ENCODE results near the gene PID1.

- TF ChIP-seq CTCF (IDR thresholded peaks at IDR 0.05) (no peak), E2F1 (CRISPR knock-in tag; IDR thresholded peaks at IDR 0.05) (no peak), USF2 (CRISPR knock-in tag; IDR thresholded peaks at IDR 0.05) (no peak), ZNF423 (CRISPR knock-in tag; IDR thresholded peaks at IDR 0.05) (no peak), ZNF281 (CRISPR knock-in tag; IDR thresholded peaks at IDR 0.05) (no peak), E2F5 (CRISPR knock-in tag; IDR thresholded peaks at IDR 0.05) (no peak), AFF4 (CRISPR knock-in tag; IDR thresholded peaks at IDR 0.05; ENCODE audit: borderline replicate concordance) (no peak), STAT6 (CRISPR knock-in tag; conservative IDR thresholded peaks at IDR 0.05; ENCODE audit: low read depth) (no peak), JUN (CRISPR knock-in tag; IDR thresholded peaks at IDR 0.05) (no peak), ZBTB43 (CRISPR knock-in tag; IDR thresholded peaks at IDR 0.05) (no peak), ZNF671 (CRISPR knock-in tag; IDR thresholded peaks at IDR 0.05) (no peak)
These were observed 223.0 kb downstream of the PID1 start for GRCh38 chr2:229048134-229048533.
